Measurements from ENCODE around the gene WNK2.

GRCh38 chr9:93185266-93186214, 1.6 kb downstream of the WNK2 start:
- TF ChIP-seq CTCF (IDR thresholded peaks at IDR 0.05; ENCODE audit: extremely low read depth in 1 of 2, insufficient read depth in 1 of 2, low read depth in 1 of 2, low read length in 2 of 2) (no peak), GATA2 (IDR thresholded peaks at IDR 0.05; ENCODE audit: insufficient read depth, insufficient read length, low read depth, low read length) (no peak)

Measured in endothelial cell of umbilical vein (primary cell).